Neural cell (in vitro differentiated cells): Measurements from ENCODE around the gene PCYT1B. TPM values are rescaled to one million over a fixed set of nuclear protein-coding genes. Genes with fewer than 3 reads are reported as not detected.

Experiments used
- H2AFZ ChIP-seq: fragments of 200-600, 300-800 bp; sonication (generic), shearing (Covaris generic); 2 replicates; pipeline ENCODE4 v1.6.0; 2014; ENCODE audit warnings: low read depth, mild to moderate bottlenecking, antibody characterized with exemption, low read length, moderate library complexity
- H3F3A ChIP-seq: fragments of 200-600 bp; shearing (Covaris generic); 2 replicates; pipeline ENCODE4 v1.6.1; 2016; ENCODE audit warnings: mild to moderate bottlenecking, moderate library complexity, mixed read lengths, antibody characterized with exemption, low read length; ENCODE audit not compliant: insufficient read depth, poor library complexity, severe bottlenecking
- H3K27ac ChIP-seq: fragments of 200-600, 300-800 bp; sonication (generic), shearing (Covaris generic); 2 replicates; pipeline ENCODE4 v1.5.1; 2014; ENCODE audit warnings: mild to moderate bottlenecking, low read length, moderate library complexity
- H3K27me3 ChIP-seq: fragments of 300-800, 200-600 bp; sonication (generic), shearing (Covaris generic); 2 replicates; pipeline ENCODE4 v1.6.0; 2014; ENCODE audit warnings: mild to moderate bottlenecking, low read depth, low read length, moderate library complexity; ENCODE audit not compliant: insufficient read depth
- H3K36me3 ChIP-seq: fragments of 300-800, 200-600 bp; sonication (generic), shearing (Covaris generic); 2 replicates; pipeline ENCODE4 v1.5.1; 2014; ENCODE audit warnings: mild to moderate bottlenecking, antibody characterized with exemption, low read length, moderate library complexity; ENCODE audit not compliant: insufficient read depth
- H3K4me2 ChIP-seq: fragments of 300-800, 200-600 bp; sonication (generic), shearing (Covaris generic); 2 replicates; pipeline ENCODE4 v1.6.0; 2014; ENCODE audit warnings: mild to moderate bottlenecking, low read length
- H3K4me3 ChIP-seq: fragments of 300-800, 200-600 bp; sonication (generic), shearing (Covaris generic); 2 replicates; pipeline ENCODE4 v1.5.1; 2014; ENCODE audit warnings: mild to moderate bottlenecking, low read length, moderate library complexity
- H3K79me2 ChIP-seq: fragments of 200-600 bp; shearing (Covaris generic); replicated peaks from 2 replicates; pipeline ENCODE4 v1.6.0; 2014; ENCODE audit warnings: mild to moderate bottlenecking, low read length, moderate library complexity; ENCODE audit not compliant: insufficient read depth
- H3K9ac ChIP-seq: fragments of 300-800, 200-600 bp; sonication (generic), shearing (Covaris generic); 2 replicates; pipeline ENCODE4 v1.6.1; 2016; ENCODE audit warnings: mild to moderate bottlenecking, low read length, mixed read lengths
- H3K9me2 ChIP-seq: fragments of 200-600 bp; shearing (Covaris generic); 2 replicates; pipeline ENCODE4 v1.6.1; 2016; ENCODE audit warnings: mild to moderate bottlenecking, low read length, mixed read lengths; ENCODE audit not compliant: insufficient read depth
- H3K9me3 ChIP-seq: fragments of 200-600, 300-800 bp; sonication (generic), shearing (Covaris generic); 2 replicates; pipeline ENCODE4 v1.6.1; 2016; ENCODE audit warnings: mild to moderate bottlenecking, mixed run types, low read length, moderate library complexity, mixed read lengths
- H4K20me1 ChIP-seq: fragments of 200-600 bp; shearing (Covaris generic); 2 replicates; pipeline ENCODE4 v1.6.1; 2016; ENCODE audit warnings: mild to moderate bottlenecking, mixed run types; ENCODE audit not compliant: insufficient read depth
- EP300 ChIP-seq: fragments of 450-650 bp; conservative IDR thresholded peaks from 2 replicates; pipeline ENCODE4 v1.6.1; 2014; ENCODE audit warnings: antibody characterized with exemption, mild to moderate bottlenecking, moderate library complexity; ENCODE audit not compliant: poor library complexity, severe bottlenecking
- EZH2 ChIP-seq: fragments of 200-600, 300-800 bp; shearing (Covaris generic), sonication (generic); IDR thresholded peaks from 2 replicates; pipeline ENCODE4 v1.6.1; 2014; ENCODE audit warnings: antibody characterized with exemption, low read length, borderline replicate concordance, mild to moderate bottlenecking; ENCODE audit not compliant: insufficient read depth, poor library complexity, severe bottlenecking
- MXI1 ChIP-seq: fragments of 450-650 bp; conservative IDR thresholded peaks from 2 replicates; pipeline ENCODE4 v1.6.1; 2014; ENCODE audit warnings: antibody characterized with exemption, mild to moderate bottlenecking; ENCODE audit not compliant: poor library complexity, severe bottlenecking
- POLR2AphosphoS5 ChIP-seq: IDR thresholded peaks from 2 replicates; pipeline ENCODE4 v1.6.1; 2012
- RAD21 ChIP-seq: fragments of 450-650 bp; conservative IDR thresholded peaks from 2 replicates; pipeline ENCODE4 v1.6.1; 2014; ENCODE audit warnings: antibody characterized with exemption, mild to moderate bottlenecking, moderate library complexity
- SMC3 ChIP-seq: fragments of 450-650 bp; conservative IDR thresholded peaks from 2 replicates; pipeline ENCODE4 v1.6.1; 2014; ENCODE audit warnings: antibody characterized with exemption, mild to moderate bottlenecking, moderate library complexity; ENCODE audit not compliant: poor library complexity
- TAF1 ChIP-seq: IDR thresholded peaks from 2 replicates; pipeline ENCODE4 v1.6.1; 2012; ENCODE audit warnings: low read depth
- polyA plus RNA-seq: library from polyadenylated mRNA; depleted of rRNA; stranded (reverse); fragments of >200 nt; gene quantifications from 2 replicates; pipeline ENCODE4 v1.2.3, GENCODE V29; 2014
- TF ChIP-seq, protein P1 (sequence below): IDR thresholded peaks from 2 replicates; pipeline ENCODE4 v1.6.1; 2012; ENCODE audit warnings: borderline replicate concordance
- TF ChIP-seq, protein P2 (sequence below): fragments of 450-650 bp; IDR thresholded peaks from 2 replicates; pipeline ENCODE4 v1.5.1; 2014; ENCODE audit warnings: antibody characterized with exemption, mild to moderate bottlenecking, moderate library complexity; ENCODE audit not compliant: poor library complexity, severe bottlenecking

PCYT1B gene
- polyA plus RNA-seq, 1 donor from 2014 or later, result 10.6 TPM

DNA sequence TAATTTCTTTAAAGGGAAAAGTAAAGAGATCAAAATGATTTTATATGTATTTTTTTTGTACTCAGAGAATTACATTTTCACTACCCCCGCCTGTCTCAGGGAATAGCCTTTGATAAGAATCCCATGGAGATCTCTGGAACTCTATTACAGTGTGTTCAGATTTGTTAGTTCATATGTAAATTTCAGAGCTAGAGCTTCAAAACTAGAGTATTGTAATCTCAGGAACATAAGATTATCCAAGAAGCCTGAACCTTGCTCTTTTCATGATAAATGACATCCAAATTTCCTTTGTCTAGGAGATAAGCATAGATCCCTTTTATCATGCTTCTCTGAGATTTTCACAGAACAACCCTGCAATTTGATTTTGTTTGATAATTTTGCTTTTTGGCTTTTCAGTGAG lies 99.2 kb downstream of the PCYT1B start:
- H3K4me2 ChIP-seq, result no peak overlapping the region
- no peak overlapping the region for H3K9ac ChIP-seq
- TF ChIP-seq, protein P1, sequence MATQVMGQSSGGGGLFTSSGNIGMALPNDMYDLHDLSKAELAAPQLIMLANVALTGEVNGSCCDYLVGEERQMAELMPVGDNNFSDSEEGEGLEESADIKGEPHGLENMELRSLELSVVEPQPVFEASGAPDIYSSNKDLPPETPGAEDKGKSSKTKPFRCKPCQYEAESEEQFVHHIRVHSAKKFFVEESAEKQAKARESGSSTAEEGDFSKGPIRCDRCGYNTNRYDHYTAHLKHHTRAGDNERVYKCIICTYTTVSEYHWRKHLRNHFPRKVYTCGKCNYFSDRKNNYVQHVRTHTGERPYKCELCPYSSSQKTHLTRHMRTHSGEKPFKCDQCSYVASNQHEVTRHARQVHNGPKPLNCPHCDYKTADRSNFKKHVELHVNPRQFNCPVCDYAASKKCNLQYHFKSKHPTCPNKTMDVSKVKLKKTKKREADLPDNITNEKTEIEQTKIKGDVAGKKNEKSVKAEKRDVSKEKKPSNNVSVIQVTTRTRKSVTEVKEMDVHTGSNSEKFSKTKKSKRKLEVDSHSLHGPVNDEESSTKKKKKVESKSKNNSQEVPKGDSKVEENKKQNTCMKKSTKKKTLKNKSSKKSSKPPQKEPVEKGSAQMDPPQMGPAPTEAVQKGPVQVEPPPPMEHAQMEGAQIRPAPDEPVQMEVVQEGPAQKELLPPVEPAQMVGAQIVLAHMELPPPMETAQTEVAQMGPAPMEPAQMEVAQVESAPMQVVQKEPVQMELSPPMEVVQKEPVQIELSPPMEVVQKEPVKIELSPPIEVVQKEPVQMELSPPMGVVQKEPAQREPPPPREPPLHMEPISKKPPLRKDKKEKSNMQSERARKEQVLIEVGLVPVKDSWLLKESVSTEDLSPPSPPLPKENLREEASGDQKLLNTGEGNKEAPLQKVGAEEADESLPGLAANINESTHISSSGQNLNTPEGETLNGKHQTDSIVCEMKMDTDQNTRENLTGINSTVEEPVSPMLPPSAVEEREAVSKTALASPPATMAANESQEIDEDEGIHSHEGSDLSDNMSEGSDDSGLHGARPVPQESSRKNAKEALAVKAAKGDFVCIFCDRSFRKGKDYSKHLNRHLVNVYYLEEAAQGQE, result no peak
- TF ChIP-seq, protein P2, sequence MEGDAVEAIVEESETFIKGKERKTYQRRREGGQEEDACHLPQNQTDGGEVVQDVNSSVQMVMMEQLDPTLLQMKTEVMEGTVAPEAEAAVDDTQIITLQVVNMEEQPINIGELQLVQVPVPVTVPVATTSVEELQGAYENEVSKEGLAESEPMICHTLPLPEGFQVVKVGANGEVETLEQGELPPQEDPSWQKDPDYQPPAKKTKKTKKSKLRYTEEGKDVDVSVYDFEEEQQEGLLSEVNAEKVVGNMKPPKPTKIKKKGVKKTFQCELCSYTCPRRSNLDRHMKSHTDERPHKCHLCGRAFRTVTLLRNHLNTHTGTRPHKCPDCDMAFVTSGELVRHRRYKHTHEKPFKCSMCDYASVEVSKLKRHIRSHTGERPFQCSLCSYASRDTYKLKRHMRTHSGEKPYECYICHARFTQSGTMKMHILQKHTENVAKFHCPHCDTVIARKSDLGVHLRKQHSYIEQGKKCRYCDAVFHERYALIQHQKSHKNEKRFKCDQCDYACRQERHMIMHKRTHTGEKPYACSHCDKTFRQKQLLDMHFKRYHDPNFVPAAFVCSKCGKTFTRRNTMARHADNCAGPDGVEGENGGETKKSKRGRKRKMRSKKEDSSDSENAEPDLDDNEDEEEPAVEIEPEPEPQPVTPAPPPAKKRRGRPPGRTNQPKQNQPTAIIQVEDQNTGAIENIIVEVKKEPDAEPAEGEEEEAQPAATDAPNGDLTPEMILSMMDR, result no peak
- TF ChIP-seq SMC3 (no peak), MXI1 (no peak), TAF1 (no peak), EP300 (no peak), EZH2 (no peak), POLR2AphosphoS5 (no peak), RAD21 (no peak)
- no peaks in the 10 kb centered on the region for H3F3A ChIP-seq
- H3K79me2 ChIP-seq, result no peaks in the 10 kb centered on the region
- H2AFZ ChIP-seq, result no peak overlapping the region
- no peak overlapping the region for H3K4me3 ChIP-seq
- no peaks in the 10 kb centered on the region for H3K36me3 ChIP-seq
- H3K27ac ChIP-seq, result no peak overlapping the region
- no peaks in the 10 kb centered on the region for H3K9me3 ChIP-seq
- no peaks in the 10 kb centered on the region for H3K27me3 ChIP-seq
- no peaks in the 10 kb centered on the region for H4K20me1 ChIP-seq
- H3K9me2 ChIP-seq, result no peaks in the 10 kb centered on the region

DNA sequence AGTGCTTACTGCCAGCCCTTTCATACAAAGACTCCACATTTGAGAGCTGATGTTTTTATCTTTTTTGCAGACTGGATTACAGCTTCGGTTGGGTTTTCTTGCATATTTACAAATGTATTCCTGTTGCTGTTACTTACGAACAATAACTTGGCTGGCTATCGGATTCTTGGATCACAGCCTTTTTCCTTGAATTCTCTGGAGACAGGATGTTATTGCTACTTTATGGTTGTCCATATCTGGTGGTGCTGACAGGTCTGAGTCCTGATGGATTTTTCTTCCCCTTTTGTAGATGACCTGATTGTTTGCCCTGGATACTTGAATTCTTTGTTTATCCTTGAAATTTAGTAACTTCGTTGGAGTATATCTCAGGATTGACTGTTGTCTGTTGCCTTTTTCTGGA lies 104.4 kb downstream of the PCYT1B start:
- Histone ChIP-seq H3K9me3 (no peaks in the 10 kb centered on the region), H3K4me3 (no peak overlapping the region), H3K9ac (no peak overlapping the region), H3F3A (no peaks in the 10 kb centered on the region), H4K20me1 (no peaks in the 10 kb centered on the region), H3K9me2 (no peaks in the 10 kb centered on the region), H3K79me2 (no peaks in the 10 kb centered on the region), H2AFZ (no peak overlapping the region), H3K36me3 (no peaks in the 10 kb centered on the region), H3K27ac (no peak overlapping the region), H3K27me3 (no peaks in the 10 kb centered on the region), H3K4me2 (no peak overlapping the region)
- TF ChIP-seq SMC3 (no peak), TAF1 (no peak), RAD21 (no peak), EP300 (no peak), MXI1 (no peak), EZH2 (no peak)
- TF ChIP-seq, protein P1, result no peak
